Brain microvascular endothelial cell (primary cell): ENCODE data around the gene CFAP65.

ENCODE experiments used
- DNase-seq: peaks from one replicate; pipeline ENCODE4 v3.0.0-alpha.2; 2020
- H3K27ac ChIP-seq: fragments of 250-450 bp; sonication (Bioruptor Pico); 2 replicates; pipeline ENCODE4 v1.5.1; 2020; ENCODE audit warnings: mild to moderate bottlenecking, moderate library complexity
- H3K27me3 ChIP-seq: fragments of 250-450 bp; sonication (Bioruptor Pico); replicated peaks from 2 replicates; pipeline ENCODE4 v1.5.1; 2020; ENCODE audit warnings: mild to moderate bottlenecking
- H3K36me3 ChIP-seq: fragments of 250-450 bp; sonication (Bioruptor Pico); replicated peaks from 2 replicates; pipeline ENCODE4 v1.5.1; 2020; ENCODE audit warnings: mild to moderate bottlenecking
- H3K4me3 ChIP-seq: 2 replicates; pipeline ENCODE4 v1.5.1; 2011; ENCODE audit warnings: low read depth, mild to moderate bottlenecking, control low read depth, low read length, moderate library complexity
- CTCF ChIP-seq: IDR thresholded peaks from 2 replicates; pipeline ENCODE4 v1.5.1; 2011; ENCODE audit warnings: low read depth, mild to moderate bottlenecking, moderate library complexity, low read length, control low read depth, inconsistent platforms; ENCODE audit errors: missing control alignments
- in situ Hi-C: cut with HindIII; loops from 2 replicates; pipeline ENCODE4 v1.10.0; 2017; ENCODE audit warnings: low sequenced_read_pairs, low pct_ligation_motif_present

The CFAP65 gene

GRCh38 chr2:218960309-218961165, 80.8 kb downstream of the CFAP65 start:
- DNase-seq: no peak
- no peak overlapping the region for H3K4me3 ChIP-seq
- no peaks in the 10 kb centered on the region for H3K36me3 ChIP-seq
- no peak overlapping the region for H3K27ac ChIP-seq
- no peak for TF ChIP-seq CTCF
- peaks cover 53% of the 10 kb centered on the region for H3K27me3 ChIP-seq
- in situ Hi-C loops: no loop called here

GRCh38 chr2:218959761-218960308, 81.5 kb downstream of the CFAP65 start:
- no peak overlapping the region for H3K27ac ChIP-seq
- no peak for TF ChIP-seq CTCF
- no peak for DNase-seq

GRCh38 chr2:218959141-218959731, 82.1 kb downstream of the CFAP65 start, which contains the start of gene CDK5R2:
Gene CDK5R2 (plus strand): TSS chr2:218959666. CDS start chr2:218959821, 155 bp downstream.
- H3K4me3 ChIP-seq: peak within 1 kb of the TSS; percentile 48
- H3K27me3 ChIP-seq: peaks cover 57% of the 10 kb centered on the region
- DNase-seq: peak; percentile 67
- in situ Hi-C loops: no loop called here
- TF ChIP-seq CTCF: no peak
- no peaks in the 10 kb centered on the region for H3K36me3 ChIP-seq
- no peak within 1 kb of the TSS for H3K27ac ChIP-seq

More at GRCh38 chr2:218959761-218960308, 81.5 kb downstream of the CFAP65 start:
- in situ Hi-C loops: no loop called here
- Histone ChIP-seq H3K27me3 (peaks cover 57% of the 10 kb centered on the region), H3K4me3 (peak overlapping the region; percentile 48), H3K36me3 (no peaks in the 10 kb centered on the region)

- H3K36me3 ChIP-seq: no peaks in the 10 kb centered on the region
- H3K4me3 ChIP-seq: no peak overlapping the region
- no peak for DNase-seq
- in situ Hi-C loops: no loop called here
- no peak overlapping the region for H3K27ac ChIP-seq
- no peak for TF ChIP-seq CTCF
- peaks cover 50% of the 10 kb centered on the region for H3K27me3 ChIP-seq
These were observed 83.0 kb downstream of the CFAP65 start for GRCh38 chr2:218958276-218958675.

GRCh38 chr2:218957671-218958070, 83.6 kb downstream of the CFAP65 start:
- DNase-seq: no peak
- in situ Hi-C loops: no loop called here
- no peaks in the 10 kb centered on the region for H3K36me3 ChIP-seq
- H3K27me3 ChIP-seq: peaks cover 46% of the 10 kb centered on the region
- no peak overlapping the region for H3K27ac ChIP-seq
- no peak for TF ChIP-seq CTCF
- H3K4me3 ChIP-seq: no peak overlapping the region
